Uterus (tissue), 4 donors: ENCODE results near the gene RREB1. TPM values are rescaled to one million over a fixed set of nuclear protein-coding genes. Genes with fewer than 3 reads are reported as not detected.

Experiments
- DNase-seq, 2 donors: peaks; one replicate each; pipeline ENCODE4 v3.0.0-alpha.2; 2019 to 2020
- H3K27ac ChIP-seq, 2 donors: fragments of 200-600 bp; sonication (generic); 1 replicate in 1 of 2; 2 replicates in 1 of 2; pipeline ENCODE4 v1.5.1; 2016 to 2018
- H3K27me3 ChIP-seq, 2 donors: fragments of 200-600 bp; sonication (generic); one replicate each; pipeline ENCODE4 v1.5.1; 2018 to 2019; ENCODE audit warnings: control low read depth in 1 of 2
- H3K36me3 ChIP-seq, 2 donors: fragments of 200-600 bp; sonication (generic); one replicate each; pipeline ENCODE4 v1.5.1; 2019; ENCODE audit warnings: control low read depth in 1 of 2
- H3K4me1 ChIP-seq, 2 donors: fragments of 200-600 bp; sonication (generic); one replicate each; pipeline ENCODE4 v1.5.1; 2018 to 2019; ENCODE audit warnings: control low read depth in 1 of 2
- H3K4me3 ChIP-seq, 2 donors: fragments of 200-600 bp; sonication (generic); 1 replicate in 1 of 2; 2 replicates in 1 of 2; pipeline ENCODE4 v1.5.1; 2018 to 2019; ENCODE audit warnings: mild to moderate bottlenecking in 1 of 2
- H3K9me3 ChIP-seq, 2 donors: fragments of 200-600 bp; sonication (generic); one replicate each; pipeline ENCODE4 v1.5.1; 2019; ENCODE audit warnings: control low read depth in 1 of 2
- CTCF ChIP-seq, 4 experiments: fragments of 200-600 bp in 2 of 4; fragments of 450-650 bp in 2 of 4; sonication (generic) in 2 of 4; IDR thresholded peaks; one replicate each; pipeline ENCODE4 v1.5.1; 2016 to 2019; ENCODE audit warnings: antibody characterized with exemption in 4 of 4, mild to moderate bottlenecking in 2 of 4, moderate library complexity in 1 of 4
- POLR2A ChIP-seq, 2 donors: fragments of 450-650 bp; IDR thresholded peaks; one replicate each; pipeline ENCODE4 v1.6.1; 2016; ENCODE audit warnings: antibody characterized with exemption in 2 of 2, mild to moderate bottlenecking in 1 of 2, moderate library complexity in 1 of 2
- intact Hi-C: fragments of 100-400 bp; cut with DNase I; formaldehyde crosslinking; loops from one replicate; pipeline ENCODE4 v1.15.1; 2023; ENCODE audit warnings: low total_unique reads
- total RNA-seq, 4 donors: library from RNA; depleted of rRNA in 3 of 4; stranded (reverse); fragments of >200 nt in 3 of 4; gene quantifications; one replicate each; pipeline versions ENCODE4 v1.1.0 to v1.2.4, GENCODE V29; 2014 to 2023
- donor health status: DM: yes; HTN: yes; CAD: no.

Gene RREB1
- total RNA-seq, 4 donors from 2014 or later = 15.1 to 65.9 (median 22.7) TPM

- intact Hi-C loops = no loop called here
- H3K9me3 ChIP-seq = no peaks in the 10 kb centered on the region
- no peak overlapping the region for H3K4me3 ChIP-seq
- no peak for DNase-seq
- H3K27me3 ChIP-seq = no peaks in the 10 kb centered on the region
- TF ChIP-seq POLR2A (IDR thresholded peaks at IDR 0.05) (no peak), CTCF (IDR thresholded peaks at IDR 0.05) (no peak)
- peaks cover 0 to 15% of the 10 kb centered on the region in 2 donors for H3K4me1 ChIP-seq
- H3K36me3 ChIP-seq = no peaks in the 10 kb centered on the region
- no peak overlapping the region for H3K27ac ChIP-seq
Observed at GRCh38 chr6:7159790-7160525, 52.2 kb downstream of the RREB1 start.

- Histone ChIP-seq H3K27ac (no peak overlapping the region), H3K4me1 (peaks cover 0 to 7% of the 10 kb centered on the region in 2 donors)
- intact Hi-C loops = no loop called here
Observed at GRCh38 chr6:7161253-7161623, 53.5 kb downstream of the RREB1 start.

GRCh38 chr6:7161845-7162244, 54.1 kb downstream of the RREB1 start:
- intact Hi-C loops = no loop called here
- peaks cover 1 to 7% of the 10 kb centered on the region in 2 donors for H3K4me1 ChIP-seq

More at GRCh38 chr6:7161253-7161623, 53.5 kb downstream of the RREB1 start:
- Histone ChIP-seq H3K4me3 (no peak overlapping the region), H3K9me3 (no peaks in the 10 kb centered on the region), H3K27me3 (no peaks in the 10 kb centered on the region), H3K36me3 (no peaks in the 10 kb centered on the region)
- no peak for DNase-seq
- TF ChIP-seq CTCF (IDR thresholded peaks at IDR 0.05) (no peak), POLR2A (IDR thresholded peaks at IDR 0.05) (no peak)

GRCh38 chr6:7163661-7164071, 55.9 kb downstream of the RREB1 start:
- peaks cover 7% of the 10 kb centered on the region in 2 donors for H3K4me1 ChIP-seq

More at GRCh38 chr6:7161845-7162244, 54.1 kb downstream of the RREB1 start:
- Histone ChIP-seq H3K9me3 (no peaks in the 10 kb centered on the region), H3K27ac (no peak overlapping the region), H3K36me3 (no peaks in the 10 kb centered on the region), H3K27me3 (no peaks in the 10 kb centered on the region), H3K4me3 (no peak overlapping the region)
- TF ChIP-seq POLR2A (IDR thresholded peaks at IDR 0.05) (no peak), CTCF (IDR thresholded peaks at IDR 0.05) (no peak)
- DNase-seq = no peak

More at GRCh38 chr6:7163661-7164071, 55.9 kb downstream of the RREB1 start:
- Histone ChIP-seq H3K36me3 (no peaks in the 10 kb centered on the region), H3K9me3 (no peaks in the 10 kb centered on the region), H3K27ac (no peak overlapping the region), H3K4me3 (no peak overlapping the region), H3K27me3 (no peaks in the 10 kb centered on the region)
- TF ChIP-seq CTCF (IDR thresholded peaks at IDR 0.05) = no peak
- TF ChIP-seq POLR2A (IDR thresholded peaks at IDR 0.05) = no peak
- DNase-seq = no peak
- intact Hi-C loops = no loop called here
